Smooth muscle cell (in vitro differentiated cells): ENCODE data around the gene ELP1. TPM values are rescaled to one million over a fixed set of nuclear protein-coding genes. Genes with fewer than 3 reads are reported as not detected.
A peak's percentile ranks its signal among the peaks of the same experiment; 100 is the strongest.
"Not testable (repeated sequence)": the region's sequence is repeated elsewhere in the genome, so short reads cannot be mapped to it uniquely, and the experiment has no call there.

Experiments used
- DNase-seq: peaks from one replicate; lab custom pipeline; 2025; ENCODE audit not compliant: unreplicated experiment; lab: John Stamatoyannopoulos, UW
- H2AFZ ChIP-seq: fragments of 200-600 bp; sonication (generic); 2 replicates; pipeline ENCODE4 v1.6.0; 2016; ENCODE audit warnings: antibody characterized with exemption, low read depth, mild to moderate bottlenecking
- H3F3A ChIP-seq: fragments of 200-600 bp; sonication (generic); 2 replicates; pipeline ENCODE4 v1.6.0; 2017; ENCODE audit warnings: antibody characterized with exemption, low read depth
- H3K27ac ChIP-seq: fragments of 200-600 bp; sonication (generic); 2 replicates; pipeline ENCODE4 v1.5.1; 2016; ENCODE audit warnings: low read depth, mild to moderate bottlenecking
- H3K27me3 ChIP-seq: fragments of 200-600 bp; sonication (generic); 2 replicates; pipeline ENCODE4 v1.6.1; 2016; ENCODE audit warnings: low read depth, mild to moderate bottlenecking
- H3K36me3 ChIP-seq: fragments of 200-600 bp; sonication (generic); 2 replicates; pipeline ENCODE4 v1.5.1; 2016; ENCODE audit warnings: low read depth
- H3K4me1 ChIP-seq: fragments of 200-600 bp; sonication (generic); 2 replicates; pipeline ENCODE4 v1.5.1; 2016; ENCODE audit warnings: low read depth
- H3K4me2 ChIP-seq: fragments of 200-600 bp; sonication (generic); 2 replicates; pipeline ENCODE4 v1.6.0; 2016; ENCODE audit warnings: mild to moderate bottlenecking
- H3K4me3 ChIP-seq: fragments of 200-600 bp; sonication (generic); 2 replicates; pipeline ENCODE4 v1.5.1; 2016; ENCODE audit warnings: mild to moderate bottlenecking
- H3K79me2 ChIP-seq: fragments of 200-600 bp; sonication (generic); 2 replicates; pipeline ENCODE4 v1.6.0; 2016; ENCODE audit warnings: low read depth, mild to moderate bottlenecking
- H3K9ac ChIP-seq: fragments of 200-600 bp; sonication (generic); 2 replicates; pipeline ENCODE4 v1.6.0; 2016; ENCODE audit warnings: low read depth
- H3K9me3 ChIP-seq: fragments of 200-600 bp; sonication (generic); replicated peaks from 2 replicates; pipeline ENCODE4 v1.5.1; 2016; ENCODE audit warnings: low read depth
- H4K20me1 ChIP-seq: fragments of 200-600 bp; sonication (generic); 2 replicates; pipeline ENCODE4 v1.6.0; 2016; ENCODE audit warnings: low read depth
- CTCF ChIP-seq: fragments of 200-600 bp; sonication (generic); IDR thresholded peaks from 2 replicates; pipeline ENCODE4 v1.5.1; 2017; ENCODE audit warnings: borderline replicate concordance, mild to moderate bottlenecking, antibody characterized with exemption; ENCODE audit not compliant: insufficient read depth, poor library complexity, severe bottlenecking
- WGBS: methylation state at CpG from one replicate; pipeline ENCODE4 v1.1.7; 2016; ENCODE audit warnings: low lambda C conversion rate; 5-methylcytosine and 5-hydroxymethylcytosine counted together
- polyA plus RNA-seq: library from polyadenylated mRNA; unstranded; fragments of >200 nt; fragmentation: Nextera tagmentation; extraction: Ambion mirVana; gene quantifications from 2 replicates; pipeline ENCODE4 v1.2.1, GENCODE V29; 2016
- total RNA-seq: library from RNA; depleted of rRNA; stranded (reverse); fragments of >200 nt; gene quantifications from 2 replicates; pipeline ENCODE4 v1.2.3, GENCODE V29; 2014

Gene ELP1
- total and polyA plus RNA-seq, 2 experiments from 2014 or later: 16.2 to 72.1 TPM

GRCh38 chr9:108854094-108854493, 79.8 kb downstream of the ELP1 start:
- Histone ChIP-seq H3K36me3 (no peaks in the 10 kb centered on the region), H4K20me1 (no peaks in the 10 kb centered on the region), H3K27me3 (peaks cover 31% of the 10 kb centered on the region), H3K9ac (no peak overlapping the region), H2AFZ (no peak overlapping the region), H3K79me2 (no peaks in the 10 kb centered on the region), H3K4me3 (no peak overlapping the region), H3K4me2 (no peak overlapping the region), H3K9me3 (no peaks in the 10 kb centered on the region), H3F3A (no peaks in the 10 kb centered on the region), H3K4me1 (no peaks in the 10 kb centered on the region), H3K27ac (no peak overlapping the region)
- 89% methylated on average over 3 of the region's 3 CpGs for WGBS
- no peak for TF ChIP-seq CTCF
- no peak for DNase-seq

GRCh38 chr9:108852079-108852478, 81.8 kb downstream of the ELP1 start:
- Histone ChIP-seq H3K36me3 (no peaks in the 10 kb centered on the region), H3K4me2 (no peak overlapping the region), H3F3A (no peaks in the 10 kb centered on the region), H3K79me2 (no peaks in the 10 kb centered on the region), H2AFZ (no peak overlapping the region), H3K4me1 (no peaks in the 10 kb centered on the region), H3K27ac (no peak overlapping the region), H3K9me3 (no peaks in the 10 kb centered on the region), H3K27me3 (peaks cover 27% of the 10 kb centered on the region), H3K4me3 (no peak overlapping the region), H3K9ac (no peak overlapping the region), H4K20me1 (no peaks in the 10 kb centered on the region)
- no peak for DNase-seq
- TF ChIP-seq CTCF: no peak
- 38% methylated on average over 1 of the region's 1 CpG for WGBS

GRCh38 chr9:108851138-108851537, 82.8 kb downstream of the ELP1 start:
- WGBS: 87% methylated on average over 3 of the region's 3 CpGs
- H3K27me3 ChIP-seq: peaks cover 21% of the 10 kb centered on the region
- no peaks in the 10 kb centered on the region for H3F3A ChIP-seq
- H3K4me1 ChIP-seq: no peaks in the 10 kb centered on the region
- no peak for DNase-seq
- no peak overlapping the region for H3K27ac ChIP-seq
- no peaks in the 10 kb centered on the region for H3K36me3 ChIP-seq
- H3K9me3 ChIP-seq: no peaks in the 10 kb centered on the region
- no peak overlapping the region for H3K4me2 ChIP-seq
- no peak for TF ChIP-seq CTCF
- no peaks in the 10 kb centered on the region for H3K79me2 ChIP-seq
- H4K20me1 ChIP-seq: no peaks in the 10 kb centered on the region
- H2AFZ ChIP-seq: no peak overlapping the region
- H3K9ac ChIP-seq: no peak overlapping the region
- no peak overlapping the region for H3K4me3 ChIP-seq

- Histone ChIP-seq H3K79me2 (no peaks in the 10 kb centered on the region), H3K36me3 (no peaks in the 10 kb centered on the region), H3K4me1 (no peaks in the 10 kb centered on the region), H3K27me3 (peaks cover 21% of the 10 kb centered on the region), H3K27ac (no peak overlapping the region), H3F3A (no peaks in the 10 kb centered on the region), H3K9me3 (no peaks in the 10 kb centered on the region), H3K4me2 (no peak overlapping the region), H2AFZ (no peak overlapping the region), H4K20me1 (no peaks in the 10 kb centered on the region), H3K9ac (no peak overlapping the region), H3K4me3 (no peak overlapping the region)
- DNase-seq: no peak
- TF ChIP-seq CTCF: peak; percentile 23
- WGBS: 99% methylated on average over 3 of the region's 3 CpGs
Observed at GRCh38 chr9:108850293-108850897, 83.5 kb downstream of the ELP1 start.

GRCh38 chr9:108848296-108848695, 85.6 kb downstream of the ELP1 start:
- not testable (repeated sequence) for H3K4me1 ChIP-seq, H3K9me3 ChIP-seq, H4K20me1 ChIP-seq, H3F3A ChIP-seq, H3K4me3 ChIP-seq, H3K79me2 ChIP-seq, H3K36me3 ChIP-seq, H3K27ac ChIP-seq, H2AFZ ChIP-seq, H3K9ac ChIP-seq, DNase-seq, H3K4me2 ChIP-seq
- 93% methylated on average over 8 of the region's 8 CpGs for WGBS
- peaks cover 21% of the 10 kb centered on the region for H3K27me3 ChIP-seq
